K562 (cell line): ENCODE measurements around the gene FSTL4. TPM values are rescaled to one million over a fixed set of nuclear protein-coding genes. Genes with fewer than 3 reads are reported as not detected.

ENCODE experiments used
- ATAC-seq: fragments of 200-7000 bp; cut with Tn5 transposase; 3 replicates; pipeline ENCODE4 v1.9.1; 2020; ENCODE audit warnings: moderate library complexity
- BruUV-seq: library from RNA; stranded (reverse); fragments of 400-500 nt; replicated peaks from 2 replicates; lab custom pipeline; 2021; lab: Mats Ljungman, UMichigan
- CTCF ChIA-PET: fragments of 300-600 bp; formaldehyde crosslinking; extraction: SDS; loops from one replicate; lab custom pipeline; 2021; ENCODE audit warnings: low intra/inter-chr PET ratio; lab: Yijun Ruan, JAX
- POLR2A ChIA-PET: fragments of 300-600, 350-650 bp; sonication (Branson Sonifier 250); formaldehyde crosslinking; extraction: SDS; loops from one replicate; lab custom pipeline; 2021; ENCODE audit warnings: antibody characterized with exemption, inconsistent platforms; lab: Yijun Ruan, JAX
- DNase-seq, 4 experiments: peaks; one replicate each; pipeline versions ENCODE4 v3.0.0 to v3.0.0-alpha.2; 2011 to 2018; ENCODE audit warnings: low spot score in 3 of 4, mixed read lengths in 3 of 4; ENCODE audit errors: extremely low read depth in 1 of 4
- FAIRE-seq: peaks from 2 replicates; lab custom pipeline; 2011; peaks lifted over from hg19 to GRCh38; lab: Jason Lieb, UNC
- H2AFZ ChIP-seq: 2 replicates; pipeline ENCODE4 v1.6.0; 2011; ENCODE audit warnings: low read depth, low read length, control low read depth, inconsistent platforms
- H3K27ac ChIP-seq: fragments of 200-600 bp; 3 replicates; pipeline ENCODE4 v1.8.0; 2011; ENCODE audit warnings: low read depth, mild to moderate bottlenecking, control low read depth, inconsistent platforms, low read length, moderate library complexity, mixed read lengths; ENCODE audit errors: extremely low read depth
- H3K27me3 ChIP-seq, 2 experiments: fragments of 300-600 bp in 1 of 2; 2 replicates in 1 of 2; 3 replicates in 1 of 2; pipeline versions ENCODE4 v1.6.0 to v1.8.0; 2011; ENCODE audit warnings: inconsistent platforms in 2 of 2, low read length in 2 of 2, mild to moderate bottlenecking in 1 of 2, mixed read lengths in 1 of 2, moderate library complexity in 1 of 2; ENCODE audit not compliant: control insufficient read depth in 2 of 2, insufficient read depth in 2 of 2
- H3K36me3 ChIP-seq: fragments of 300-600 bp; 3 replicates; pipeline ENCODE4 v1.8.0; 2011; ENCODE audit warnings: mild to moderate bottlenecking, low read length, inconsistent platforms; ENCODE audit not compliant: control insufficient read depth, insufficient read depth
- H3K4me1 ChIP-seq, 2 experiments: fragments of 200-600 bp in 1 of 2; replicated peaks in 1 of 2; 2 replicates in 1 of 2; 3 replicates in 1 of 2; pipeline versions ENCODE4 v1.5.1 to v1.8.0; 2011; ENCODE audit warnings: inconsistent platforms in 2 of 2, low read length in 2 of 2, mild to moderate bottlenecking in 1 of 2, mixed read lengths in 1 of 2, moderate library complexity in 1 of 2; ENCODE audit not compliant: control insufficient read depth in 2 of 2, insufficient read depth in 2 of 2
- H3K4me2 ChIP-seq: 2 replicates; pipeline ENCODE4 v1.6.1; 2011; ENCODE audit warnings: low read length, control low read depth, inconsistent platforms, mixed read lengths; ENCODE audit not compliant: insufficient read depth
- H3K4me3 ChIP-seq: fragments of 200-600 bp; sonication (generic), shearing (Covaris generic); 2 replicates; pipeline ENCODE4 v1.5.1; 2016; ENCODE audit warnings: control low read depth, inconsistent platforms
- H3K79me2 ChIP-seq: fragments of 200-600 bp; 3 replicates; pipeline ENCODE4 v1.8.0; 2011; ENCODE audit warnings: low read length, inconsistent platforms; ENCODE audit not compliant: control insufficient read depth, insufficient read depth
- H3K9ac ChIP-seq, 2 experiments: 2 replicates each; pipeline versions ENCODE4 v1.6.0 to v1.6.1; 2011; ENCODE audit warnings: low read depth in 2 of 2, low read length in 2 of 2, control low read depth in 1 of 2, inconsistent platforms in 1 of 2, mild to moderate bottlenecking in 1 of 2, mixed read lengths in 1 of 2; ENCODE audit not compliant: insufficient read depth in 1 of 2
- H3K9me1 ChIP-seq: one replicate; pipeline ENCODE4 v1.6.0; 2011; ENCODE audit warnings: inconsistent platforms, mild to moderate bottlenecking, low read length, moderate library complexity; ENCODE audit not compliant: control insufficient read depth, insufficient read depth
- H3K9me3 ChIP-seq: replicated peaks from 2 replicates; pipeline ENCODE4 v1.5.1; 2011; ENCODE audit warnings: low read depth, low read length, inconsistent platforms; ENCODE audit not compliant: control insufficient read depth, insufficient read depth
- H4K20me1 ChIP-seq: replicated peaks from 2 replicates; pipeline ENCODE4 v1.6.1; 2011; ENCODE audit warnings: low read length, inconsistent platforms, mixed read lengths; ENCODE audit not compliant: control insufficient read depth, insufficient read depth
- ERF ChIP-seq: fragments of 450-650 bp; formaldehyde crosslinking; IDR thresholded peaks from 2 replicates; pipeline ENCODE4 v1.4.0; 2020; ENCODE audit warnings: mild to moderate bottlenecking, mixed read lengths
- GTF3C2 ChIP-seq: IDR thresholded peaks from 3 replicates; pipeline ENCODE4 v1.6.1; 2011; ENCODE audit warnings: borderline replicate concordance, mild to moderate bottlenecking, moderate library complexity; ENCODE audit not compliant: insufficient read length; ENCODE audit errors: extremely low read depth
- HDAC1 ChIP-seq, 2 experiments: fragments of 450-650 bp; IDR thresholded peaks; 2 replicates each; pipeline ENCODE4 v1.6.1; 2016 to 2017; ENCODE audit warnings: inconsistent platforms in 1 of 2, mild to moderate bottlenecking in 1 of 2, moderate library complexity in 1 of 2
- HOXB6 ChIP-seq: fragments of 250-450 bp; sonication (Bioruptor Pico); IDR thresholded peaks from 2 replicates; pipeline ENCODE4 v1.5.1; 2022; ENCODE audit warnings: mild to moderate bottlenecking, borderline replicate concordance
- MXI1 ChIP-seq: IDR thresholded peaks from 2 replicates; pipeline ENCODE4 v1.6.1; 2011; ENCODE audit warnings: low read depth, mild to moderate bottlenecking, improper control_type of control experiment, low read length
- RBM25 ChIP-seq: fragments of 200-400 bp; formaldehyde crosslinking; IDR thresholded peaks from 2 replicates; pipeline ENCODE4 v1.6.1; 2018; ENCODE audit warnings: low read length, low read depth, moderate library complexity; ENCODE audit not compliant: severe bottlenecking
- RFX1 ChIP-seq: fragments of 450-650 bp; IDR thresholded peaks from 2 replicates; pipeline ENCODE4 v1.6.1; 2016; ENCODE audit warnings: mild to moderate bottlenecking, moderate library complexity
- SUPT5H ChIP-seq: fragments of 450-650 bp; IDR thresholded peaks from 2 replicates; pipeline ENCODE4 v1.6.1; 2016
- ZNF263 ChIP-seq: sonication (generic); formaldehyde crosslinking; IDR thresholded peaks from 2 replicates; pipeline ENCODE4 v1.8.0; 2022; ENCODE audit warnings: mild to moderate bottlenecking, missing genetic modification reagents, borderline replicate concordance
- ZNF584 ChIP-seq: fragments of 200-800 bp; sonication (Bioruptor generic); IDR thresholded peaks from 2 replicates; pipeline ENCODE4 v1.6.1; 2016; ENCODE audit warnings: low read depth, mild to moderate bottlenecking, missing genetic modification characterization, missing compliant biosample characterization
- in situ Hi-C: fragments of 300-500 bp; cut with MboI; formaldehyde crosslinking; loops from 4 replicates; pipeline ENCODE4 v1.15.0; 2018; ENCODE audit warnings: inconsistent platforms, mixed read lengths
- intact Hi-C: fragments of 100-400 bp; cut with micrococcal nuclease; formaldehyde crosslinking; loops from 2 replicates; pipeline ENCODE4 v1.14.2; 2022
- polyA plus RNA-seq, 8 experiments: library from polyadenylated mRNA; depleted of rRNA in 4 of 8; stranded (reverse) in 5 of 8; unstranded in 3 of 8; fragments of >200 nt; fragmentation: Nextera tagmentation in 2 of 8; fragmentation: Illumina TruSeq in 1 of 8; extraction: Ambion mirVana in 2 of 8; extraction: Trizol in 1 of 8; gene quantifications; 2 replicates each; pipeline versions ENCODE4 v1.2.1 to v1.2.3, GENCODE V29; 2011 to 2014; ENCODE audit warnings: inconsistent platforms in 1 of 8, missing spikeins in 1 of 8
- total RNA-seq, 7 experiments: library from RNA; depleted of rRNA in 6 of 7; stranded (reverse); fragments of >200 nt in 6 of 7; fragmentation: Illumina TruSeq in 2 of 7; extraction: Trizol in 2 of 7; gene quantifications; 2 replicates each; pipeline versions ENCODE4 v1.2.1 to v1.2.3, GENCODE V29; 2011 to 2021; ENCODE audit warnings: low replicate concordance in 1 of 7
- TF ChIP-seq, protein P1 (sequence below), 2 experiments: fragments of 450-650 bp in 1 of 2; sonication (generic) in 1 of 2; formaldehyde crosslinking in 1 of 2; IDR thresholded peaks; 2 replicates each; pipeline versions ENCODE4 v1.7.1 to v1.9.0; 2016 to 2022; ENCODE audit warnings: inconsistent platforms in 1 of 2, mild to moderate bottlenecking in 1 of 2, missing genetic modification reagents in 1 of 2

FSTL4 gene
- total and polyA plus RNA-seq, 9 of the 15 experiments (the other 6 are each of a cell fraction or from before 2014, with no cell fraction given): 0.08 to 0.18 (median 0.10) TPM; not detected in 5

DNA sequence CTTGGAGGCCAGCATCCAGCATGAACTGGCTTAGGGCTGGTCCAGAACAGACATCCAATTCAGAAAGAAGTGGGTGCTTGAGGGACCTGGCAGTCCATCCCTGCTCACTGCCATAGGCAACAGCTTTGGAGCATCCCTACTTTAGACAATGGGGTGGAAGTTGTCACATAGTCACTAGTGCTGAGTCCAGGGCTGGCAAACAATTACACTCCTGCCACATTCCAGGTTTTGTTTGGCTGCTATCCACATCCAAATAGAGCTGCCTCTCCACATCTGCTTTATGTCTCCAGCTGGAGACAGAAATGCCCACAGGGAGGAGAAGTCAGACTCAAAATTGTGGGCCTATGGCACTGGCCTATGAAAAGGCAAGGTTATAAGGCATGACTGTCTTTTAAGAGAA lies 7.0 kb downstream of the FSTL4 start:
- no peaks in the 10 kb centered on the region for H3K4me1 ChIP-seq
- BruUV-seq: no TSS peak
- H3K36me3 ChIP-seq: no peaks in the 10 kb centered on the region
- in situ Hi-C loops (no loop called here), intact Hi-C loops (no loop called here)
- ATAC-seq (no peak), FAIRE-seq (no peak), DNase-seq (no peak)
- ChIA-PET CTCF (no interaction called here), POLR2A (no interaction called here)
- no peaks in the 10 kb centered on the region for H3K9me1 ChIP-seq
- H2AFZ ChIP-seq: no peak overlapping the region
- H3K27me3 ChIP-seq: peaks cover under 1 to 18% of the 10 kb centered on the region in 2 experiments; a peak in 4 of 5 replicates
- H3K79me2 ChIP-seq: no peaks in the 10 kb centered on the region
- no peak overlapping the region for H3K4me3 ChIP-seq
- peaks cover 4% of the 10 kb centered on the region; the same call in 1 of the 2 replicates for H4K20me1 ChIP-seq
- no peak overlapping the region for H3K27ac ChIP-seq
- no peak overlapping the region for H3K9ac ChIP-seq
- H3K9me3 ChIP-seq: no peaks in the 10 kb centered on the region
- no peak overlapping the region for H3K4me2 ChIP-seq
- TF ChIP-seq ZNF584 (CRISPR knock-in tag) (no peak), SUPT5H (no peak), RBM25 (no peak), ZNF263 (CRISPR knock-in tag) (no peak), ERF (CRISPR knock-in tag) (no peak), HDAC1 (IDR thresholded peaks at IDR 0.05) (no peak), MXI1 (no peak), RFX1 (no peak), GTF3C2 (no peak), HOXB6 (no peak)
- TF ChIP-seq, protein P1, sequence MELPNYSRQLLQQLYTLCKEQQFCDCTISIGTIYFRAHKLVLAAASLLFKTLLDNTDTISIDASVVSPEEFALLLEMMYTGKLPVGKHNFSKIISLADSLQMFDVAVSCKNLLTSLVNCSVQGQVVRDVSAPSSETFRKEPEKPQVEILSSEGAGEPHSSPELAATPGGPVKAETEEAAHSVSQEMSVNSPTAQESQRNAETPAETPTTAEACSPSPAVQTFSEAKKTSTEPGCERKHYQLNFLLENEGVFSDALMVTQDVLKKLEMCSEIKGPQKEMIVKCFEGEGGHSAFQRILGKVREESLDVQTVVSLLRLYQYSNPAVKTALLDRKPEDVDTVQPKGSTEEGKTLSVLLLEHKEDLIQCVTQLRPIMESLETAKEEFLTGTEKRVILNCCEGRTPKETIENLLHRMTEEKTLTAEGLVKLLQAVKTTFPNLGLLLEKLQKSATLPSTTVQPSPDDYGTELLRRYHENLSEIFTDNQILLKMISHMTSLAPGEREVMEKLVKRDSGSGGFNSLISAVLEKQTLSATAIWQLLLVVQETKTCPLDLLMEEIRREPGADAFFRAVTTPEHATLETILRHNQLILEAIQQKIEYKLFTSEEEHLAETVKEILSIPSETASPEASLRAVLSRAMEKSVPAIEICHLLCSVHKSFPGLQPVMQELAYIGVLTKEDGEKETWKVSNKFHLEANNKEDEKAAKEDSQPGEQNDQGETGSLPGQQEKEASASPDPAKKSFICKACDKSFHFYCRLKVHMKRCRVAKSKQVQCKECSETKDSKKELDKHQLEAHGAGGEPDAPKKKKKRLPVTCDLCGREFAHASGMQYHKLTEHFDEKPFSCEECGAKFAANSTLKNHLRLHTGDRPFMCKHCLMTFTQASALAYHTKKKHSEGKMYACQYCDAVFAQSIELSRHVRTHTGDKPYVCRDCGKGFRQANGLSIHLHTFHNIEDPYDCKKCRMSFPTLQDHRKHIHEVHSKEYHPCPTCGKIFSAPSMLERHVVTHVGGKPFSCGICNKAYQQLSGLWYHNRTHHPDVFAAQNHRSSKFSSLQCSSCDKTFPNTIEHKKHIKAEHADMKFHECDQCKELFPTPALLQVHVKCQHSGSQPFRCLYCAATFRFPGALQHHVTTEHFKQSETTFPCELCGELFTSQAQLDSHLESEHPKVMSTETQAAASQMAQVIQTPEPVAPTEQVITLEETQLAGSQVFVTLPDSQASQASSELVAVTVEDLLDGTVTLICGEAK (IDR thresholded peaks at IDR 0.05): no peak
- TF ChIP-seq, protein P1 (CRISPR knock-in tag; IDR thresholded peaks at IDR 0.05): no peak
